ENCODE data around the gene FIGLA.

Gene FIGLA

DNA sequence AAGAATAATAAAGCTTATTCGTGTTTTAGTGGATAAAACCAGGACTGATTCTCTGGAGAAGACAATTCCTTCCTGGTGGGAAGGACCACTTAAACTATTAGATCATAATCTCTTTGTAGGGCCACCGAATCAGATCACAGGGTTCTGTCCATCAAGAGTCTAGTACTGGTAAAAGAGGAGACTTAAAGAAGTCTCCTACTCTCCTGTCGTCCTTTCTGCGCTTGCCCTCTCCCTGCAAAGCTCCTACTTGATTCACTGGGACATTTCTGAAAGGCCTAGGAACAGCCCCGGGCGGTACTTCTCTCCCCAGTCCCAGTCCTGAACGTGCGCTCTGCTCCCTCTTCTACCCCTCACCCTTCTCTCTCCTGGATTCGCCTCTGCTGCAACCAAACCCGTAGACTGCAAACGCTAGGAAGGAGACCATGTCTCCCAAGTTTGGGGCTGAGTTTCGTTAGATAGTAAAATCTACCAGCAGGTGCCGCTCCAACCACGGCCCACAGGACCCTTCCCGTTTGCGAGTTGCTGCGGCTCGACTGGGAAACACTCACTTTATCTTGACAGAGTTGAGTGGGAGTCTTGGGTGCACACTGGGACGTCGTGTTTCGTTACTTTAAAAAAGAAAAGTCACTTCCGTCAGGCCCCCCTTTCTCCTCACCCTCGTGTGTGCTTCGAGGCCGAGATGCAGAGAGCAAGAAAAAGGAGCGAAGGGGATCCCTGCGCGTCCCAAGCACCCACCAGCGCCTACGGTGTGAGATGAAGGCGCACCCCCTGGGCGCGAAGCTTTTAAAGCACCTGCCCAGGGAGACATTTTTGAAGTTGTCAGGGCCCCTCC, 923 bp downstream of the FIGLA start:
- in situ Hi-C loops (cut with MboI; ENCODE audit: low sequenced_read_pairs, unreplicated experiment): loop anchor here (10.0 kb wide), 1 partner anchor 135 kb away; no protein-coding TSS in a partner anchor
- peak; percentile 81 for DNase-seq (ENCODE audit: low spot score)
- TF ChIP-seq, protein P1, sequence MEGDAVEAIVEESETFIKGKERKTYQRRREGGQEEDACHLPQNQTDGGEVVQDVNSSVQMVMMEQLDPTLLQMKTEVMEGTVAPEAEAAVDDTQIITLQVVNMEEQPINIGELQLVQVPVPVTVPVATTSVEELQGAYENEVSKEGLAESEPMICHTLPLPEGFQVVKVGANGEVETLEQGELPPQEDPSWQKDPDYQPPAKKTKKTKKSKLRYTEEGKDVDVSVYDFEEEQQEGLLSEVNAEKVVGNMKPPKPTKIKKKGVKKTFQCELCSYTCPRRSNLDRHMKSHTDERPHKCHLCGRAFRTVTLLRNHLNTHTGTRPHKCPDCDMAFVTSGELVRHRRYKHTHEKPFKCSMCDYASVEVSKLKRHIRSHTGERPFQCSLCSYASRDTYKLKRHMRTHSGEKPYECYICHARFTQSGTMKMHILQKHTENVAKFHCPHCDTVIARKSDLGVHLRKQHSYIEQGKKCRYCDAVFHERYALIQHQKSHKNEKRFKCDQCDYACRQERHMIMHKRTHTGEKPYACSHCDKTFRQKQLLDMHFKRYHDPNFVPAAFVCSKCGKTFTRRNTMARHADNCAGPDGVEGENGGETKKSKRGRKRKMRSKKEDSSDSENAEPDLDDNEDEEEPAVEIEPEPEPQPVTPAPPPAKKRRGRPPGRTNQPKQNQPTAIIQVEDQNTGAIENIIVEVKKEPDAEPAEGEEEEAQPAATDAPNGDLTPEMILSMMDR (IDR thresholded peaks at IDR 0.05; ENCODE audit: borderline replicate concordance, control extremely low read depth, extremely low read depth, insufficient read depth, missing control alignments): peak; percentile 56

DNA sequence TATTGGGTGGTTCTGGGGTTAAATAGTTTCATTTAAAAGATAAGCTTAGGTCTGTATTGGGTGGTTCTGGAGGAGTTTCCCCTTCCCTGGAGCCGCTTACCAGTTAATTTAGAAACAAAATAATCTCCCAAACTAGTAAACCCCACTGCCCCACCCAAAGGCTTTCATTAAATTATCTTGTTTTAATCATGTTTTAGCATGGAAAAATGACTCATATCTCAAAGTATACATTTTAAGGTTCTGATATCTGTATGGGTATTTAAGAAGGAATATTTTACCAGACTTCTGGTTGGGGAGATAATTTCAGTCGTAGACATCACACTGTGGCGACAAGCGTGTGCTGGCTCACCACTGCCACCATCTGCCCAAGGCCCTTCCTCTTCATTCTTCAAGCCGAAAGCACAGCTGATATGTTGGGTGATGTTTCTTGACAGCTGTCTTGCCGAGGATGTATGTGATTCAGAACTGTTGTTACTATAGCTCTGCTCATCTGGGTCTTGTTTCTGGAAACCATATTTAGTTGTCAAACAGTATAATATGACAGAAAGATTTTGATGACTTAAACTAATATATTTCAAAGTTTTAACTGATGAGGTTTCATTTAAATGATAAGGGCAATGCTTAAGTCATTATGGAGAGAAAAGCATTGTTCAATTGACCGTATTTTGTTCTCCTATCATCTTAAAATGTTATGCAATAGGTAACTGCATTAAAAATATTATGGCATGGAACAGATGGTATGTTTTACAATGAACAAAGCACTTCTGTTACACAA, 5.1 kb downstream of the FIGLA start:
- in situ Hi-C loops (cut with MboI; ENCODE audit: low sequenced_read_pairs, unreplicated experiment): loop anchor here (10.0 kb wide), 1 partner anchor 131 kb away; no protein-coding TSS in a partner anchor
- peak; percentile 51 for DNase-seq (ENCODE audit: low spot score)

DNA sequence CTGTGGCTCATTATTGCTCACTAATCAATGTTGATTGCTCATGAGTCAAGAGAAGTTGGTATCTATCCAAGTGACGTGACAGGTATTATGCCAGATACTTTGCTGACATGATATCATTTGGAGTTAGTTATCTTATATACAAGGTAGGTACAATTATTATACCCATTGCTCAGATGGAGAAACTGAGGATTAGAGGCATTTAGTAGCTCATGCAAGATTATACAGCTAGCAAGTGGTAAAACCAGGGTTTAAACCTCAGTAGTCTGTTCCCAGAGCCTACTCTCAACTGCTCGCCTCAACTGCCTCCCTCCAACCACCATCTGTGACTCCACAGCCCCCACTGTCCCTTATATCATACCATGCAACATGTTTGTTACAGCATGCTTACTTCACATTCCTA, 6.1 kb downstream of the FIGLA start:
- no peak for DNase-seq (ENCODE audit: low spot score)
- TF ChIP-seq, protein P1 (IDR thresholded peaks at IDR 0.05; ENCODE audit: borderline replicate concordance, control extremely low read depth, extremely low read depth, insufficient read depth, missing control alignments): no peak
- in situ Hi-C loops (cut with MboI; ENCODE audit: low sequenced_read_pairs, unreplicated experiment): loop anchor here (10.0 kb wide), 1 partner anchor 130 kb away; no protein-coding TSS in a partner anchor

More for the DNA sequence above, 5.1 kb downstream of the FIGLA start:
- TF ChIP-seq, protein P1 (IDR thresholded peaks at IDR 0.05; ENCODE audit: borderline replicate concordance, control extremely low read depth, extremely low read depth, insufficient read depth, missing control alignments): peak; percentile 43

DNA sequence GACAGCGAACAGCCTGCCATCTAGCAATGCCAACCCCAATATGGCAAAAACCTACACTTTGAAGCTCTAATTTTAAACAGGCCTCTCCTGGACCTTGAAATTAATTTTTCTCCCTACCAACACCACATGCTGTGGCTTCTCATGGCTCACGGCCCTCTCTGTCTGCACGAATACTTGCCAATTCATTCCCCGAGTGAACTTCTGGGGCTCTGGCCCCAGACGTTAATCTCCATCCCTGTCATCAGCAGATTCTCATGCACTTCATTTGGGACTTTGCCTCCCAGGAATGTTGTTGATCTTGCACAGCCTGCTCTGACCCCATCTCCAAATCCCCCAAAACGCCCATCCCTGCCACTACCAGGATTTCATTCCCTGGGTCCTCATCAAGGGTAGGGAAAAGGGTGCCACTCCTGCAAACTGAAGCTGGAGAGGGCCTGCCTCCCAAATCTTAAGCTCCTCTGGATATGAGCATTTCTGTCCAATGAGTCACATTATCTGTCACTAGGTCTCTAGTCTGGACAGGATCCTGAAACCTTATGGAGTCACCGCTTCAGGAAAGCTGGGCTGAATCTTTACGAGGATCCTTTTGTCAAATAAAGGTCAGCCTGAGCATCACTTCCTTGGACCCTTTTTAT, 10.4 kb downstream of the FIGLA start:
- no peak for DNase-seq (ENCODE audit: low spot score)

DNA sequence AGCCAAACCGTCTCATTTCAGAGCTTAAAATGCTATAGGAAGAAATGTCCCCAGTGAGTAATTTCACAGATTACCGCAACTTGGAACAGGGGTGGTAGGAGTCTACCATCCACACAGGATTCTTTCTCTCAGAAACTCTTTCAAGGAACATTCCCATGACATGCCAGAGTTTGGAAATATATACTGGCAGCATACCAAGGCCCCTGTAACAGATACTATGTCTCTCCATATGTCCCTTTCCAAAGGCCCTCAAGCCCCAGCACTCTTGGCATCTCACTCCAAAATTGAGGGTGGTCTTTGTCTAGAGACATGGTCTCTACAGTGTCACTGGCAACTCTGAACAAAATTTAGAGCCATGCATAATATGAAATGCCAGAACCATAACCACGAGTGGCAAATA, 11.0 kb downstream of the FIGLA start:
- DNase-seq (ENCODE audit: low spot score): no peak
- in situ Hi-C loops (cut with MboI; ENCODE audit: low sequenced_read_pairs, unreplicated experiment): no loop called here
- TF ChIP-seq, protein P1 (IDR thresholded peaks at IDR 0.05; ENCODE audit: borderline replicate concordance, control extremely low read depth, extremely low read depth, insufficient read depth, missing control alignments): no peak

More for the DNA sequence above, 10.4 kb downstream of the FIGLA start:
- TF ChIP-seq, protein P1 (IDR thresholded peaks at IDR 0.05; ENCODE audit: borderline replicate concordance, control extremely low read depth, extremely low read depth, insufficient read depth, missing control alignments): no peak
- in situ Hi-C loops (cut with MboI; ENCODE audit: low sequenced_read_pairs, unreplicated experiment): loop anchor here (10.0 kb wide), 1 partner anchor 125 kb away; no protein-coding TSS in a partner anchor

DNA sequence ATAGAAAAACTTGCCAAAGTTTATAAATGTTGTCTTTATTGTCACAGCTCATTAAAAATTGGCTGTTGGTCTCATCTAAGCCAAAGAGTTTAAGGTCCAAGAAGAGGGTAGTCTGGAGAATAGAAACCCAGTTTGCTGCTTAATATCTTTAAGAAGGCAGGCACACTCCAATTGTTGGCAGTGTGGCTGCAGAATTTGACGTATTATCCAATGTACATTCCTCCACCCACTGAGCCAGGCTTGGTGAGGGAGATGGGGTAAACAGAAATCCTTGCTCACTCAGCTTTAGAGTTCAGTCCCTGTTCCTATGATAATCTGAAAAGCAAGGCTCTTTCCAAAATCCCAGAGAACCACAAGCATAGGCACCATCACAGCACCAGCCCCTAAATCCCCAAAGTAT, 11.8 kb downstream of the FIGLA start:
- in situ Hi-C loops (cut with MboI; ENCODE audit: low sequenced_read_pairs, unreplicated experiment): no loop called here
- TF ChIP-seq, protein P1 (IDR thresholded peaks at IDR 0.05; ENCODE audit: borderline replicate concordance, control extremely low read depth, extremely low read depth, insufficient read depth, missing control alignments): no peak
- DNase-seq (ENCODE audit: low spot score): no peak

Measured in GM13976 (cell line).